Left kidney (tissue), 2 donors: Measurements from ENCODE around the gene ERO1A. TPM values are rescaled to one million over a fixed set of nuclear protein-coding genes. Genes with fewer than 3 reads are reported as not detected.

ENCODE experiments used
- DNase-seq: peaks from one replicate; pipeline ENCODE4 v3.0.0-alpha.2; 2013
- polyA plus RNA-seq: library from polyadenylated mRNA; unstranded; fragments of 120-200 nt; gene quantifications from one replicate; pipeline ENCODE4 v1.2.1, GENCODE V29; 2013; ENCODE audit not compliant: insufficient read length

ERO1A gene
- polyA plus RNA-seq, 1 donor: 29.0 TPM

DNA sequence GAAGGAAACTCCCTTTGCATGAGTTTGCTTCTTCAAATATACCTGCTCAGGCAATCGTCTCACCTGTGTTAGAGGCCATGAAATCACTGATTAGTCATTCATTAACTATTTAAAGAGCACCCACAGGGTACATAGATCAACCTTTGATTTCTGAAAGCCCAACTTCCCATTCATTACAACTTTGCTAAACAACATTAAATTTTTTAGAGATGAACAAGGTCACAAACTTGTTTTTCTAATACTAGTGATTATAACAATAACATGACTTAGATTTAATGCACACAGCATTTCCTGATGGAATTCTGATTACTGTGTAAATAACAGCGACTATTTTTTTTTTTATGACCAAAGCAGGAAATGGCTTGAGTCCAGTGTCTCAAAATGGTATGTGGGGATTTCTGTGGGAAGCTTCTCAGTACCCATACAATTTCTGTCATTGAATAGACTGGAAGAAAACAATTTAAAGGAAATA lies 5.4 kb upstream of the ERO1A start:
- DNase-seq: no peak

- DNase-seq: peak; percentile 45
These were observed 437 bp downstream of the ERO1A start for GRCh38 chr14:52694761-52695480.

DNA sequence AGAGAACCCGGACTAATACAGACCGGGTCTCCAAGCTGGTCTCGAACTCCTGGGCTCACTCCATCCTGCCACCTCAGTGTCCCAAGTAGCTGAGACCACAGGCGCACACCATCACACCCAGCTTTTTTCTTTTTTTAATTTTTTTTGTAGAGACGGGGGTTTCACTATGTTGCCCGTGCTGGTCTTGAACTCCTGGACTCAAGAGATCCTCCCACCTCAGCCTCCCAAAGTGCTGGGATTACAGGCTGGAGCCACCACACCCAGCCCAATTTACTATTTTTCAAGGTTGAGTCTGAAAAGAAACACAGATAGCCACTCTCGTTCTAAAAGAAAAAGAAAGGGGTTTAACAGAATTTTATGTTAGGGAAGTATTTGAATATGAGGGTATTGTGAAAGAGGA lies 1.8 kb downstream of the ERO1A start:
- DNase-seq: no peak

DNA sequence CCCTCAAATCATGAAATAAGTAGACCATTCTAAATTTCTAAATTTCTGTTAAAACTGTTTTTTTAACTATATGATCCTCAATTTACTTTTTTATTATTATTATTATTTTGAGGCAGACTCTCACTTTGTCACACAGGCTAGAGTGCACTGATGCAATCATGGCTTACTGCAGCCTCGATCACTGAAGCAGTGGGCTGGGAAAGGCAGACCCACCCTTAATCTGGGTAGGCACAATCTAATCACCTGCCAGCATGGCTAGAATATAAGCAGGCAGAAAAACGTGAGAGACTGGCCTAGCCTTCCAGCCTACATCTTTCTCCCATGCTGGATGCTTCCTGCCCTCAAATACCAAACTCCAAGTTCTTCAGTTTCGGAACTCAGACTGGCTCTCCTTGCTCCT lies 2.3 kb downstream of the ERO1A start:
- no peak for DNase-seq

DNA sequence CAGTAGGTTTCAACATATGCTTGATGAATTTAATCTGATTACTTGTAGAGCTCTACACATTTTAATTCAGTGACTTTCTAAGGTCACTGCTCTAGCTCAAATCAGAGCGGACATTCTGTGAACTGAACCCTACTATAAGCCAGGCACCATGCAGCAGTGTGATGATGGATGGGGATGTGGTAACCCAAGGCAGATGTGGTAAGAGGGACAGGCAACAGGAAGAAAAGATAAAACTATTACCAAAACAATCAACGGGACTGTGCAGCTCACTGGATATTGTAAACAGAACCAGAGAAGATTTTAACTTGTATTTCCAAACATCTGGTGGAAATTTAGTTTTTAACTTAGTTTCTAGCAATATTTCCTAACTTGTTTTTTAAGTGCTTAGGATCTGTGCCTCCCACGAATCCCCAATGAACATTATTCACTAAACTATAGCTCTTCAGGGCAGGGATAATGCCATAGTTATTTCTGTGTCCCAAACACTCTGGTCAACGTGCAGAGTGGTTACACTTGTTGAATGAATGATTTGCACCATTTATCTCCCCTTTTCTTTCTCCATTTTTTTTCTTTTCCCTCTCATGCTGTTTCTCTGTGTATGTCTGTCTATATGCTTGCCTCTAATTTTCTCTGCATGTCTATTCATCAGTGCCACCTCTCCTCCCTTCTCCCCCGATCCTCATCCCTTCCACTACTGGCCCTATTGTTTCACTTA lies 3.0 kb downstream of the ERO1A start:
- DNase-seq: no peak

- no peak for DNase-seq
These were observed 4.2 kb downstream of the ERO1A start for GRCh38 chr14:52690983-52691760.

DNA sequence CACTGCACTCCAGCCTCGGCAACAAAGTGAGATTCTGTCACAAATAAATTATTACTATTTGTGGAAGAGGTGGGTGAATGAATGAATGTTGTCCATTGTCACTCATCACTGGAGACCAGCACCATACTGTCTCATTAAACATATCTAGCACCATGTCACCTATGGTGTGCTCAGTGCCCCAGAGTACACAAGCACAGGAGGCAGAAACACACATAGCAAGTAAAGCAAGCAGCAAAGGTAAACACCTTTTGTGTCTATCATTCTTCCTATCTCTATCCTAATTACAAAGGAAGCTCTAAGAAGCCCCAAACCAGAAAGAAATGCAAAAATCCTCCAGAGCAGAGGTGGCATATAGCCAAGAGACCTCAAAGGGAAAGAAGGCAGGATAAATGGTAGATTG lies 9.2 kb downstream of the ERO1A start:
- DNase-seq: no peak

- no peak for DNase-seq
These were observed 11.3 kb downstream of the ERO1A start for GRCh38 chr14:52683985-52684520.

DNA sequence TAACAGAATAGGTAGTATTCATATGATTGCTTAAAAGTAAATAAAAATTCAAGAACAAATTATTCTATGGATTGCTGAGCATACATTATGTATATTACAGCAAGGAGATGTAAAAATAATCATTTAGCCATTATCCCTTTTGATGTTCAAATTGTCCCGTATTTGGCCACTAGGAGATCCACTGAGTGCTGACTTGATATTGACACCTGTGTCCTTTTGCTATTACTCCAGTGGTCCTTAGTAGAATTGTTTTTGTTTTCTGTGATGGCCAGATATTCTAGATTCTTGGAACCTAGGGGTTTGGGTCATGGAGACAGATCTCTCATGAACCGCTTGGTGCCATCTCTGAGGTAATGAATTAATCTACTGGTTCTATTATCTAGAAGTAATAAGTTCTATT lies 16.8 kb downstream of the ERO1A start:
- no peak for DNase-seq

DNA sequence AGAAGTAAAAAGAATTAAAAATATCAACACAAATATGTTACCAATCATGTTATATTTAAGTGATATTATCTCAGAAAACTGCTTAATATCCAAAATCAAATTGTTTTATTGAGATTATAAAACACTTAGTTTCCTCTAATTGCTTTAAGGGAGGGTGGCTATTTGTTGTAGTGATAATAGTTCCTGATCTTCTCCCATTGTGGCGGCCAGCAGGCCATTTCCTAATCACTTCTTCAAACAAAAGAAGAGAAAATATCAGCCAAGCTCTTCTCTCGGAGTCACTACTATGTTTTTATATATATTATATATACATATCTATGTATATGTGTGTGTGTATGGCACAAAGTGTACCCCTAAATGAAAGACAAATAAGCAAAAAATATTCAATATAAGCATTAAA lies 31.5 kb downstream of the ERO1A start:
- no peak for DNase-seq

GRCh38 chr14:52661314-52661713 lies 34.0 kb downstream of the ERO1A start:
- DNase-seq: no peak

DNA sequence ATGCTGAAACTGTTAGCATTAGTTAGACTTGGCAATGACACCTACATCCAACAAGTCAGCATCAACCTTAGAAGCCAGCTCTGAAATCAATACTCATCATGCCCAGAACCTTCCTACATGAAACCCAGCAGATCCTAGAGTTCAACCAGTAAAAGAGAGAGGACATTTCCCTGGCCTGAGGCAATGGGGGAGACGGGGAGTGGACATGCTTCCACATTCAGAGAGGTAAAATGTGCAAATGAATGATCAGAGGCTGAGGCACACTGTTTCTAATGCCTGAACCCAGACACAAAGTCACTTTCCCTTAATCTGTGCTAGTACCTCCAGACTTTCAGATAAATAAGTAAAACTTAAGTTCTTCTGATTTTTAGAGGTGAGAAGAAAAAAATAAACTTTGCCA lies 34.5 kb downstream of the ERO1A start:
- DNase-seq: no peak

DNA sequence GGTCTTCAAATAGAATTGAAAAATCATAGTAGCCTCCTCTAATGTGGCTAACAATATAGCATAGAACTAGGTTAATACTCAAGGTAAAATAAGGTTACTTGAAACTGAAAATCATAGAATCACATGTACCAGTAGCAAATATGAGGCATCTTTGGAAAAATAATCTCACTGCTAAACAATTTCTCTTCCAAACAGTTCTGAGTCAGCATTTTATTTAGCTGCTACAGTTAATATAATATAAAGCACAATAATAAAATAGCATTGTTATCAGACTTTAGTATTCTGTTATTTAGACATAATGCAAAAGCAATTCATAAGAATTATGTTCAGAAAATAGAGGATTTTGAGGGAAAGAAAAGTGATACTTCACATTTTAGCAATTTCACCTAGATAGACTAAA lies 35.0 kb downstream of the ERO1A start:
- no peak for DNase-seq

DNA sequence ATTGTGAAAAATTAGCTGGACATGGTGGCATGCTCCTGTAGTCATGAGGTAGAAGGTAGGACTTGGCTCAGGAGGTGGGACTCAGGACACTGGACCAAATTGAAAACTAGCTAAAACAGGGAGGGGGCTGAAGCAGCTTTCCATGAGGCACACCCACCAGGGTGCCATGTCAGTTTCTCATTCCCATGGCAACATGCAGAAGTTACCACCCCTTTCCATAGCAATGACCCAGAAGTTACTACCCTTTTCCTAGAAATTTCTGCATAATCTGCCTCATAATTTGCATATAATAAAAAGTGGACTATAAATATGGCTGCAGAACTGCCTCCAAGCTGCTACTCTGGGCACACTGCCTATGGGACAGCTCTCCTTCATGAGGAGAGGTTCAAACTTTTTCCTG lies 38.5 kb downstream of the ERO1A start:
- DNase-seq: no peak

DNA sequence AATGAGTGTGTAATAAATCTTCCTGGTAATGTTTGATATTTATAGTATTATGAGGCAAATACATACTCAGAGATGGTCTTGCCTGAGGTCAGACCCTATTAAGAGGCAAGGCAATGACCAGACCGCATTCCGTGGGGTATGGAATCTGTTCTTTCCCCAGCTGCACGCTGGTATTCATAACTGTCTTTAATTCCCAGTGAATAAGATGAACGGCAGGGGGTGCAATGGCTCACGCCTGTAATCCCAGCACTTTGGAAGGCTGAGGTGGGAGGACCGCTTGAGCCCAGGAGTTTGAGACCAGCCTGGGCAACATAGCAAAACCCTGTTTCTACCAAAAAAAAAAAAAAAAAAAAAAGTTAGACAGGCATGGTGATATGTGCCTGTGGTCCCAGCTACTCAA lies 44.6 kb downstream of the ERO1A start:
- no peak for DNase-seq

- no peak for DNase-seq
These were observed 45.8 kb downstream of the ERO1A start for GRCh38 chr14:52649511-52649910.

- no peak for DNase-seq
These were observed 53.6 kb downstream of the ERO1A start for GRCh38 chr14:52641745-52642144.

GRCh38 chr14:52640137-52640536 lies 55.2 kb downstream of the ERO1A start:
- DNase-seq: no peak

- no peak for DNase-seq
These were observed 75.7 kb downstream of the ERO1A start for GRCh38 chr14:52619687-52620086.

DNA sequence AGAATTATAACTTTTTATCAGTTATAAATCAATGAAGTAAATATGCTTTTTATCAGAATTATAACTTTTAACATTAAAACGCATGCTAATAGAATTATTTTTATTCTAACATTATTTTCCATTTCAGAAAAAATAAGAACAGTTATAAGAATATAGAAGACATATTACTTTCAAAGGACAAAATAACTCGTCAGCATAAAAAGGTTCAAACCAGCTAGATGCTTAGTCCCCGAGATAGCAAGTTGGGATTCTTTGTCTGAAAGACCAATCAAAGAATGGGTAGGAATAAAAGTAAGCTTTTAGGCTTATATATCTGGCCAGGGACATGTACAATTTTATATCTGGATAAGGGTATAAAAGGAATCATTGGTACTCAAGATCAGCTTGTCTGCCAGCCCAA lies 76.8 kb downstream of the ERO1A start:
- no peak for DNase-seq

- DNase-seq: no peak
These were observed 85.2 kb downstream of the ERO1A start for GRCh38 chr14:52610187-52610586.

GRCh38 chr14:52609445-52610044 lies 85.8 kb downstream of the ERO1A start:
- DNase-seq: no peak
